Umbilical cord (tissue), 2 donors: Measurements from ENCODE around the gene PPP1R27. TPM values are rescaled to one million over a fixed set of nuclear protein-coding genes. Genes with fewer than 3 reads are reported as not detected.
A peak's percentile ranks its signal among the peaks of the same experiment; 100 is the strongest.

Experiments used
- DNase-seq: peaks from one replicate; pipeline ENCODE4 v3.0.0-alpha.2; 2015; ENCODE audit warnings: low spot score
- total RNA-seq: library from RNA; depleted of rRNA; stranded (reverse); fragments of >200 nt; gene quantifications from one replicate; pipeline ENCODE4 v1.2.3, GENCODE V29; 2014; ENCODE audit warnings: low replicate concordance; ENCODE audit not compliant: insufficient read depth

PPP1R27 gene
- total RNA-seq, 1 donor from 2014 or later = 4.1 TPM

- DNase-seq = no peak
These were observed 28.3 kb upstream of the PPP1R27 start for GRCh38 chr17:81863123-81863675.

GRCh38 chr17:81860756-81861568 lies 26.1 kb upstream of the PPP1R27 start:
- peak; percentile 100 for DNase-seq

- DNase-seq = no peak
These were observed 25.3 kb upstream of the PPP1R27 start, which contains the start of gene P4HB for GRCh38 chr17:81859906-81860755. P4HB (minus strand) TSS chr17:81860535; CDS start chr17:81860471, 64 bp downstream.

GRCh38 chr17:81858967-81859905 lies 24.4 kb upstream of the PPP1R27 start:
- peak; percentile 49 for DNase-seq

GRCh38 chr17:81858170-81858966 lies 23.5 kb upstream of the PPP1R27 start:
- no peak for DNase-seq

GRCh38 chr17:81854974-81855774 lies 20.3 kb upstream of the PPP1R27 start:
- no peak for DNase-seq

- no peak for DNase-seq
These were observed 17.4 kb upstream of the PPP1R27 start for GRCh38 chr17:81852237-81852636.

- no peak for DNase-seq
These were observed 16.6 kb upstream of the PPP1R27 start for GRCh38 chr17:81851423-81851822.

GRCh38 chr17:81849457-81849856 lies 14.6 kb upstream of the PPP1R27 start:
- no peak for DNase-seq

GRCh38 chr17:81846743-81847689 lies 12.2 kb upstream of the PPP1R27 start:
- no peak for DNase-seq

GRCh38 chr17:81845881-81846742 lies 11.3 kb upstream of the PPP1R27 start:
- DNase-seq = no peak

GRCh38 chr17:81845361-81845760 lies 10.5 kb upstream of the PPP1R27 start:
- no peak for DNase-seq

- no peak for DNase-seq
These were observed 10.0 kb upstream of the PPP1R27 start for GRCh38 chr17:81844887-81845286.

GRCh38 chr17:81844327-81844851 lies 9.5 kb upstream of the PPP1R27 start:
- DNase-seq = no peak

GRCh38 chr17:81843713-81844326 lies 9.0 kb upstream of the PPP1R27 start:
- no peak for DNase-seq

- DNase-seq = no peak
These were observed 8.1 kb upstream of the PPP1R27 start for GRCh38 chr17:81842725-81843504.
